ENCODE data around the gene IGFBP4.

DNA sequence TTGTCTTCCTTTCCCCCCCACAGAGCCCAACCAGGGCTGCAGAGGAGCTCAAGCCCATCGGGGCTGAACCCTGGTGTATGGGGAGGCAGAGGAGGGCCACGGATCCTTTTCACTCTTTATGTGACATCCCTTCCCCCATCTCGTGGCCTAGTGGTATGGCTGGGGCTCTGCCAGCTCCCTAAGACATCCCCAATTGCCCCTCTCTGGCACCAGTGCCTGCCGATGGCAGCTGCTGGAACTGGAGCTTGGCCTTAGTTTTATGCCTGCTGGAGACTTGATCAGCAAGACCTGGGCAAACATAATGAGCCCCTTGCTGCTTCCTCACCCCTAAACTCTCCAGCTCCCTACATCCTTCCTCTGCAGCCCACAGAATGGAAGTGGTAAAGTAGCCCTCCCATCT lies 17.5 kb upstream of the IGFBP4 start:
- TF ChIP-seq POLR2AphosphoS5 (IDR thresholded peaks at IDR 0.05; ENCODE audit: low read depth, low read length): no peak
- TF ChIP-seq, protein P1, sequence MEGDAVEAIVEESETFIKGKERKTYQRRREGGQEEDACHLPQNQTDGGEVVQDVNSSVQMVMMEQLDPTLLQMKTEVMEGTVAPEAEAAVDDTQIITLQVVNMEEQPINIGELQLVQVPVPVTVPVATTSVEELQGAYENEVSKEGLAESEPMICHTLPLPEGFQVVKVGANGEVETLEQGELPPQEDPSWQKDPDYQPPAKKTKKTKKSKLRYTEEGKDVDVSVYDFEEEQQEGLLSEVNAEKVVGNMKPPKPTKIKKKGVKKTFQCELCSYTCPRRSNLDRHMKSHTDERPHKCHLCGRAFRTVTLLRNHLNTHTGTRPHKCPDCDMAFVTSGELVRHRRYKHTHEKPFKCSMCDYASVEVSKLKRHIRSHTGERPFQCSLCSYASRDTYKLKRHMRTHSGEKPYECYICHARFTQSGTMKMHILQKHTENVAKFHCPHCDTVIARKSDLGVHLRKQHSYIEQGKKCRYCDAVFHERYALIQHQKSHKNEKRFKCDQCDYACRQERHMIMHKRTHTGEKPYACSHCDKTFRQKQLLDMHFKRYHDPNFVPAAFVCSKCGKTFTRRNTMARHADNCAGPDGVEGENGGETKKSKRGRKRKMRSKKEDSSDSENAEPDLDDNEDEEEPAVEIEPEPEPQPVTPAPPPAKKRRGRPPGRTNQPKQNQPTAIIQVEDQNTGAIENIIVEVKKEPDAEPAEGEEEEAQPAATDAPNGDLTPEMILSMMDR (IDR thresholded peaks at IDR 0.05): no peak
